NCI-H2107 (cell line): ENCODE data around the gene KCNE4.

Experiments used
- DNase-seq: peaks from one replicate; lab custom pipeline; 2025; lab: John Stamatoyannopoulos, UW

Gene KCNE4

GRCh38 chr2:223041527-223042109 is 10.4 kb upstream of the KCNE4 start:
- DNase-seq, result no peak

DNA sequence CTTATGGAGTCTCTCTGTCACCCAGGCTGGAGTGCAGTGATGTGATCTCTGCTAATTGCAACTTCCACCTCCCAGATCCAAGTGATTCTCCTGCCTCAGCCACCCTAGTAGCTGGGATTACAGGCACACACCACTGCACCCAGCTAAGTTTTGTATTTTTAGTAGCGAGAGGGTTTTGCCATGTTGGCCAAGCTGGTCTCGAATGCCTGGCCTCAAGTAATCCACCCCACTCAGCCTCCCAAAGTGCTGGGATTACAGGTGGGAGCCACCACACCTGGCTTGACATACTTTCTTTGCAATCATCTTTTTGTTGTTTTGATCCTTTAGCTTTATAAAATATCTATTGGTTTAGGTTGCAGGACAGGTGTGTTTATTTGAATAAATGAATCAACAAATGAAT is 9.7 kb upstream of the KCNE4 start:
- no peak for DNase-seq

GRCh38 chr2:223042704-223043118 is 9.3 kb upstream of the KCNE4 start:
- DNase-seq, result no peak

DNA sequence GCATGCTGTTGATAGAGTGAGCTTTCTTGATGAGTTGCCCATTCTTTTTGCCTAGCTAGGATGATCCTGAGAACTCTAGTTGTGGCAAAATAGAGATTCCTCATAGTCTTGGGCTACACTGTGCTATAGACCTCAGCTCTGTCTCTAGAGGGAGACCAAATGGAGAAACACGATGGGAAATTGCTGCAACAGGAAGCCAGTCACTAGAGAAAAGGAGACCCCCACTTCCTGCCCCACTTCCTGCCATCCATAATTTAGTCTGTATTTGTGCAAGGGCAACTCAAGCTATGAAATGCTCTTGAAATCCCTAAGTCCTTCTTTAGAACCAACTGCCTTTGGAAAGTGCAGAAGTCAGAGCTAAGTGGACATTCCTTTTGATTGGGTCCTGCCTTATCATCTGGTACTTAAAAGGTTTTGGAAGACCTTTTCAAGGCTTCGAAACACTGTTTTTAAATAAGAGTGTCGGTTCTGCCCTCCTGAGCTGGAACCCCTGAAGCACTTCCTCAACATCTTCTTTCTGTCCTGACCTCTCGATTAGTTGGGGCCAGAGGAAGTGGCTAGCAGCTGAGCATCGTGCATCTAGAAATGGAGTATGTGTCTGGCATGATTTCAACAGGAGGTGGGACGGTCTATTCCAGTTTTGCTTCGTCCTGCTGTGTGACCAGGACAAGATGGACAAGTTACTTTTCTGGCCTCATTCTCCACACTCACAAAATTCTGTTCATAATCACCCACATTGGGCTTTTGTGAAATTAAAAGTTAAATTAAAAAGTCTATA is 8.6 kb upstream of the KCNE4 start:
- DNase-seq, result no peak

- no peak for DNase-seq
Observed at GRCh38 chr2:223044092-223044836, 7.7 kb upstream of the KCNE4 start.

- no peak for DNase-seq
Observed at GRCh38 chr2:223044916-223045700, 6.9 kb upstream of the KCNE4 start.

GRCh38 chr2:223046470-223047040 is 5.4 kb upstream of the KCNE4 start:
- DNase-seq, result no peak

DNA sequence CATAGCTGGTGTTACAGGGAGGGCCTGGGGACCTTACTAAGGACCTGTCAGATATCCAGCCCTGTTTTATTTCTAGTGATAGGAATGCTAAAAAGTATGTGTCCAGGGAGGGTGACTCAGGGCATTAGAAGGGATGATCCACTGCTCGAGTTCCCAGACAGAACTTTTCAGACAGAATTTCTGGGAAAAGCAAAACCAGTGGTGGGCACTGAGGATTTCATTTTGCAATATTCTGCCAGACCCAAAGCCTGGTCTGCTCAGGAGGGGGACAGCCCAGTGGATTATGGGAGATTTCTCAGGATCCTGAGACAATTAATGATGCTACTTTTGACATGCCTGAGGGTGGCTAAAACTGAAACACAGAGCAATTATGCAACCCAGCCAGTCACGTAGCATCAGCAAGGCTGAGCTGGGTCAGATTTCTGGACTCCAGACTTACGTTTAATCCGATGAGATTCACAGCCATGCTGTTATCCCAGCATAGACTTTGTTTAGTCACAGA is 4.7 kb upstream of the KCNE4 start:
- no peak for DNase-seq

- no peak for DNase-seq
Observed at GRCh38 chr2:223048519-223048918, 3.5 kb upstream of the KCNE4 start.

DNA sequence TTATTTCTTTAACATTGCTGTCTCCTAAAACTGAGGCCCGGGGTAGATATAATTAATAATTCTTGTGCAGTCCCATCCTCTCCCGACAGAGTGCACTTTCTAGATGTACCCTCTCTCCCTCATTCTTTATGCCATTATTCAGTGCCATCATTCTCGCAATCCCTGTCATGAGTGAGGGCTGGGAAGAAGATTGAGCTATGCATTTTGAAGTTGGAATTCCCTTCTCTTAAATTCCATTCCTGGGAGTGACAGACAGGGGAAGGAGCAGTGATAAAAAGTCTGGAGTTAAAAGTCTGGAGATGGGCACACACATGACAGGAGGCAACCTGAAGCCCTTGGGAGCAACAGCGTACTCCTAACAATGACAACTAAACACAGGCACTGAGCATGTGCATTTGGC is 2.6 kb upstream of the KCNE4 start:
- DNase-seq, result no peak

DNA sequence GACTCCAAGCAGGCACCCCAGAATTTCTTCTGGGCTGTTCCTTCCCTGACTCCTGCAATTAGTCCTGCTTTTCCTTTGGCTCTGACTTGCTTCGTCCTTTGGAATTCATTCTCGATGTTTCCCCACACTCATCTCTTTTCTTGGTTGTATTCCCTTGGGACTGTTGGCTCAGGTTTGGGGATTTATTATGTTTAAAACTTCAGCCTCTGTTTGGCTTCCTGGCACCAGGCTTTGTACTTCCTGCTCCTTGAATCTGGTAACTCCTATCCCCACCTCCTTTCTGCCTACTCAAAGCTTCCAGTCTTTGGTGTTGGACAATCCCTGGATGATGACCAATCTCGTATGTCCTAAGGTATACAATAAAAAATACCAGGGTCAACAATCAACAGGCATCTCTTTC is 1.8 kb upstream of the KCNE4 start:
- no peak for DNase-seq

DNA sequence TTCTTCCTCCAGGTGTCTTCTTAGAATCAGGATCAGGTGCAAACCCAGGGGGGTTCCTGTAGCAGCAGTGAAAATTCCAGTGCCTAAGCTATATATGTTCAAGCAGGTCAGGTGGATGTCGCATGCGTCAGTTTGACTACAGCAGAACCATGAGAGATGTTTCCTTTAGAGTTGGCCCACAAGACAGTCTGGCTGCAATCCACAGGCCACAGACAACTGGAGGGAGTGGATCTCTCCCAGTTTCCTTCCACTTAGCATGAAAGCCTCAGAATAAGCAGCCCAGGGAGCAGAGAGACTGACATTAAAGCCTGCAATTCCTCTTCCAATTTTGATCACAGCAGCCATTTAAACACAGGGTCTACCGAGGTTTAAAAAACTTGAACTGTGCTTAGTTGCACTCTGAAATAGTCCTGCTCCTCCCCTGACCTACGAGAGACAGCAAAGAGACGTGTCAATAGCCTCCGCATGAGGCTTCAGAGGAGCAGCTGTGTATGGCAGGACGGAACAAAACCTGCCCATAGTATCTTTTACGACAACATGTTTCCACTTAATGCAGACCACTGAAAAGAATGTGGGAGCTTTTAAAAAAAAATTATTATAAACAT is 988 bp upstream of the KCNE4 start:
- DNase-seq, result no peak

GRCh38 chr2:223052548-223053483 is 826 bp downstream of the KCNE4 start:
- no peak for DNase-seq

DNA sequence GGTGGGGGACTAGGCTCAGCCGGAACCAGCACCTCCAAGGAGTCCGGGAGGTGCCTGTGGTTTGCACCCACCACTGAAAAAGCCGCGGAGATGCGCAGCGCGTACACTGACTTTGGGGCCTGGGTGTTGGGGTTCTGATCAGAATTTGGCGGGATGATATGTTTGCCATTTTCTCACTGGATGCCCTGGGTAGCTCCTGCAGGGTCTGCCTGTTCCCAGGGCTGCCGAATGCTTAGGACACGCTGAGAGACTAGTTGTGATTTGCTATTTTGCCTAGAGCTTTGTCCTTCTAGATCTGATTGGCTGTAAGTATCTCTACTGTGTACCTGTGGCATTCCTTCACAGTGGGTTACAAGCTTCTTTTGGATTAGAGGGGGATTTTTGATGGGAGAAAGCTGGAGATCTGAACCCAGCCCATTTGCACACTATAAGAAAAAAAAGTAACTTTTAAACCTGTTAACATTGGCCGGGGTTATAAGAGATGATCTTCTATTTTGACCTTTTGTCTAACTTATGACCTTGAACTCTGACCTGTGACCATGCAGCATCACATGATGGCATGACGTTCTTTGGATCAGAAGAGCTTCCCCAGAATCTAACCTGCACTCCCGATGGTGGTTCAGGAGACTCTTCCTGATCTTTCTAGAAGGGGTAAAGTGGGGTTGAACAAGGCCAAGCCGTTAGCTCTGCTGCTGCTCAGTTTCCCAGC is 1.6 kb downstream of the KCNE4 start:
- DNase-seq, result no peak

DNA sequence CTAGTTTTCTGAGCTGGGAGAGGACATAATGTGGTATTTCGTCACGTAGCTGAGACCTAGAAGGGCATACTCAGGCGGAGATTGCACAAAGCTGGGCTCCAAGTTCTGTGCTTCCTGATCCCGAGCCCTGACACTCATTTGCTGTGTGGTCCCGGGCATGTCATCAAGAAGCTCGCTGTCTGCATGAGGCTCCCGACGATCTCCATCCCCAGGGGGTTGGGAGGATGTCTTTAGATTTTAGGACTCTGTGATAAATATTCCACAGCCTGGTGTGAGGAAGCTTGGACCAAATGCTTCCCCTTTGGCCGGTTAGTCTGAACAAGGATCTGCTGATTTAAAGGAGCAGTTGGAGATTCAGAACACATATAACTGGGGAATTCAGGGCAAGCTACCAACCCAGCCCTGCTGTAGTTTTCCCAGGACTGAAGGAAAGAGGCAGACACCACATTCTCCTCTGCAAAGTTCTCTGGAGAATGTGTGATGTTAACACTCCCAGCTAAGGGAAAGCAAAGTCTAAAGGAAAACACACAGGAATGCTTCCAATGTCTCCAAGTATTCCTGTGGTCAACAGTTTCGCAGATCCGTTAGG is 2.3 kb downstream of the KCNE4 start:
- DNase-seq, result no peak

DNA sequence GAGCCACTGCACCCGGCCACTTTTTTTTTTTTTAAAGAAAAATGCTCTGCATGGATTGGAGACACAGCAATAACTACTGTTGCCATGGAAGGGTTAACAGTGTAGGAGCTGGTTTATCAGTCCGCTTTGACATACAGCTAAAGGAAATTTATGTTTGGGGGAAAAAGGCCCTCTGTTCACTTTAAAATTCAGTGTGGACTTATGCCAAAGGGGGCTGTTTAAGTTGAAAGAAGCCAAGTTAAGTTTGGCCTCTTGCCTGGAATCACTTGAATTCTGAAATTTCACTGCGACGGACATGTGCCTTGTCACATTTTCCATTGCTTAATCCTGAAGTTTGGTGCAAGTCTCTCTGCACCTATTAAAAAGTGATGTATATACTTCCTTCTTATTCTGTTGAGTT is 3.1 kb downstream of the KCNE4 start:
- no peak for DNase-seq

GRCh38 chr2:223055836-223056235 is 3.8 kb downstream of the KCNE4 start:
- DNase-seq, result no peak

- no peak for DNase-seq
Observed at GRCh38 chr2:223056701-223057418, 4.9 kb downstream of the KCNE4 start.

DNA sequence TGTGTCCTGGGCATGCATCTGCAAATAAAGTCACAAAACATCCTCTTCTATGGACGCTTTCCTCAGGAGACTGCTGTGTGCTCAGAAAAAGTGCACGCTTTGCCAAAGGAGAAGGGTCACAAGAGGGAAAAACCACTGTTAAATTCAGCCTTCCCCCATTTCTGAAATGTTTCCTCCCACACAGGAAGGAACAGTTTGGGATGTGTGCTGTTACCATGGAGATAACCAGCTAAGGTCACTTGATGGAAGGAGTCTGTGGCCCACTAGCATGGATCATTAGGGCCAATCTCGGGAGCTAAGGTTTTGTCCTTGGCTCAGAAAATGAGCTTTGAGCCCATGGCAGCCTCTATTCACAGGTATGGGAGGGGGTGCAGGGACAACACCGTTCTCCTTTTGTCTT is 5.6 kb downstream of the KCNE4 start:
- DNase-seq, result no peak
